CD4-positive, alpha-beta T cell treated with Interleukin-15 for 4 hours (primary cell): ENCODE data around the gene POU2F2.

Experiments
- DNase-seq: peaks from one replicate; pipeline ENCODE4 v3.0.0-alpha.2; 2020; ENCODE audit warnings: low spot score

The POU2F2 gene

GRCh38 chr19:42079886-42080763 lies 52.1 kb downstream of the POU2F2 start:
- DNase-seq, result no peak

- no peak for DNase-seq
Observed at GRCh38 chr19:42079276-42079669, 53.0 kb downstream of the POU2F2 start.

- DNase-seq, result no peak
Observed at GRCh38 chr19:42078538-42079275, 53.5 kb downstream of the POU2F2 start.

GRCh38 chr19:42078058-42078457 lies 54.2 kb downstream of the POU2F2 start:
- DNase-seq, result no peak

- no peak for DNase-seq
Observed at GRCh38 chr19:42076380-42076944, 55.8 kb downstream of the POU2F2 start.

GRCh38 chr19:42075616-42076379 lies 56.4 kb downstream of the POU2F2 start, which contains the start of gene ZNF574:
Gene ZNF574 (plus strand): TSS chr19:42076166. CDS start chr19:42078607, 2,441 bp downstream.
- DNase-seq, result peak; percentile 99

GRCh38 chr19:42075364-42075615 lies 57.0 kb downstream of the POU2F2 start:
- no peak for DNase-seq

- DNase-seq, result no peak
Observed at GRCh38 chr19:42074513-42075363, 57.5 kb downstream of the POU2F2 start.

- DNase-seq, result no peak
Observed at GRCh38 chr19:42071247-42071646, 61.0 kb downstream of the POU2F2 start.

- DNase-seq, result no peak
Observed at GRCh38 chr19:42069619-42070351, 62.5 kb downstream of the POU2F2 start, which contains the start of gene GRIK5. Gene GRIK5 (minus strand): TSS chr19:42070206. CDS start chr19:42065770, 4,436 bp downstream.

- no peak for DNase-seq
Observed at GRCh38 chr19:42068756-42069571, 63.3 kb downstream of the POU2F2 start.

GRCh38 chr19:42068361-42068755 lies 63.9 kb downstream of the POU2F2 start:
- no peak for DNase-seq

- DNase-seq, result no peak
Observed at GRCh38 chr19:42067315-42067888, 64.8 kb downstream of the POU2F2 start.

- no peak for DNase-seq
Observed at GRCh38 chr19:42066075-42066754, 66.0 kb downstream of the POU2F2 start.

- no peak for DNase-seq
Observed at GRCh38 chr19:42065511-42065910, 66.7 kb downstream of the POU2F2 start.

GRCh38 chr19:42065051-42065450 lies 67.2 kb downstream of the POU2F2 start:
- no peak for DNase-seq

- DNase-seq, result no peak
Observed at GRCh38 chr19:42064432-42064831, 67.8 kb downstream of the POU2F2 start.

GRCh38 chr19:42062381-42062780 lies 69.9 kb downstream of the POU2F2 start:
- no peak for DNase-seq

- no peak for DNase-seq
Observed at GRCh38 chr19:42060117-42060516, 72.1 kb downstream of the POU2F2 start.
